OCI-LY3 (cell line): Measurements from ENCODE around the gene DOC2A.

ENCODE experiments used
- EZH2phosphoT487 ChIP-seq: fragments of 200-600 bp; shearing (Covaris generic); IDR thresholded peaks from 2 replicates; pipeline ENCODE4 v1.6.1; 2018; ENCODE audit warnings: antibody characterized with exemption, mixed run types, low read depth
- TF ChIP-seq, protein P1 (sequence below): fragments of 200-600, 300-600 bp; sonication (generic); IDR thresholded peaks from 2 replicates; pipeline ENCODE4 v1.5.1; 2014; ENCODE audit warnings: antibody characterized with exemption, low read length, low read depth

- TF ChIP-seq EZH2phosphoT487, result no peak
- TF ChIP-seq, protein P1, sequence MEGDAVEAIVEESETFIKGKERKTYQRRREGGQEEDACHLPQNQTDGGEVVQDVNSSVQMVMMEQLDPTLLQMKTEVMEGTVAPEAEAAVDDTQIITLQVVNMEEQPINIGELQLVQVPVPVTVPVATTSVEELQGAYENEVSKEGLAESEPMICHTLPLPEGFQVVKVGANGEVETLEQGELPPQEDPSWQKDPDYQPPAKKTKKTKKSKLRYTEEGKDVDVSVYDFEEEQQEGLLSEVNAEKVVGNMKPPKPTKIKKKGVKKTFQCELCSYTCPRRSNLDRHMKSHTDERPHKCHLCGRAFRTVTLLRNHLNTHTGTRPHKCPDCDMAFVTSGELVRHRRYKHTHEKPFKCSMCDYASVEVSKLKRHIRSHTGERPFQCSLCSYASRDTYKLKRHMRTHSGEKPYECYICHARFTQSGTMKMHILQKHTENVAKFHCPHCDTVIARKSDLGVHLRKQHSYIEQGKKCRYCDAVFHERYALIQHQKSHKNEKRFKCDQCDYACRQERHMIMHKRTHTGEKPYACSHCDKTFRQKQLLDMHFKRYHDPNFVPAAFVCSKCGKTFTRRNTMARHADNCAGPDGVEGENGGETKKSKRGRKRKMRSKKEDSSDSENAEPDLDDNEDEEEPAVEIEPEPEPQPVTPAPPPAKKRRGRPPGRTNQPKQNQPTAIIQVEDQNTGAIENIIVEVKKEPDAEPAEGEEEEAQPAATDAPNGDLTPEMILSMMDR, result no peak
These were observed 14.7 kb upstream of the DOC2A start for GRCh38 chr16:30025574-30025973.
